K562 (cell line): Measurements from ENCODE around the gene ZCCHC24. TPM values are rescaled to one million over a fixed set of nuclear protein-coding genes. Genes with fewer than 3 reads are reported as not detected.

Experiments used
- ARID3B ChIP-seq: fragments of 250-450 bp; sonication (Bioruptor Pico); IDR thresholded peaks from 2 replicates; pipeline ENCODE4 v1.4.0; 2020; ENCODE audit warnings: borderline replicate concordance
- CC2D1A ChIP-seq: fragments of 450-650 bp; IDR thresholded peaks from 2 replicates; pipeline ENCODE4 v1.6.1; 2017; ENCODE audit warnings: mild to moderate bottlenecking
- DACH1 ChIP-seq: fragments of 450-650 bp; IDR thresholded peaks from 2 replicates; pipeline ENCODE4 v1.6.1; 2018; ENCODE audit not compliant: partially characterized antibody
- DPF2 ChIP-seq: fragments of 450-650 bp; IDR thresholded peaks from 2 replicates; pipeline ENCODE4 v1.6.1; 2016
- E2F5 ChIP-seq: sonication (generic); formaldehyde crosslinking; IDR thresholded peaks from 2 replicates; pipeline ENCODE4 v1.8.0; 2022; ENCODE audit warnings: mild to moderate bottlenecking, missing genetic modification reagents
- GABPB1 ChIP-seq: sonication (generic); formaldehyde crosslinking; IDR thresholded peaks from 2 replicates; pipeline ENCODE4 v1.8.0; 2022; ENCODE audit warnings: mild to moderate bottlenecking, missing genetic modification reagents
- GTF2B ChIP-seq: IDR thresholded peaks from 2 replicates; pipeline ENCODE4 v1.6.1; 2011; ENCODE audit not compliant: insufficient read length; ENCODE audit errors: extremely low read depth
- MYC ChIP-seq, 2 experiments: fragments of 250-450 bp in 1 of 2; sonication (Bioruptor Pico) in 1 of 2; IDR thresholded peaks; 2 replicates each; pipeline versions ENCODE4 v1.5.1 to v1.6.1; 2012 to 2021; ENCODE audit warnings: low read depth in 2 of 2, borderline replicate concordance in 1 of 2, improper control_type of control experiment in 1 of 2, low read length in 1 of 2, mild to moderate bottlenecking in 1 of 2, moderate library complexity in 1 of 2
- NFXL1 ChIP-seq: fragments of 450-650 bp; formaldehyde crosslinking; IDR thresholded peaks from 2 replicates; pipeline ENCODE4 v1.4.0; 2021; ENCODE audit warnings: mild to moderate bottlenecking
- PHF21A ChIP-seq: fragments of 450-650 bp; IDR thresholded peaks from 2 replicates; pipeline ENCODE4 v1.6.1; 2017; ENCODE audit warnings: low read depth, borderline replicate concordance
- PHTF2 ChIP-seq: fragments of 250-450 bp; sonication (Bioruptor Pico); IDR thresholded peaks from 2 replicates; pipeline ENCODE4 v1.5.0; 2021; ENCODE audit warnings: mild to moderate bottlenecking
- RNF2 ChIP-seq: sonication (generic); IDR thresholded peaks from 2 replicates; pipeline ENCODE4 v1.6.1; 2016
- RUNX1 ChIP-seq: sonication (generic); IDR thresholded peaks from 2 replicates; pipeline ENCODE4 v1.6.1; 2016; ENCODE audit warnings: antibody characterized with exemption, low read depth
- SMAD1 ChIP-seq: fragments of 150-350 bp; IDR thresholded peaks from 2 replicates; pipeline ENCODE4 v1.6.1; 2014; ENCODE audit warnings: low read length, low read depth; ENCODE audit not compliant: partially characterized antibody
- TGIF2 ChIP-seq: sonication (generic); formaldehyde crosslinking; IDR thresholded peaks from 2 replicates; pipeline ENCODE4 v1.8.1; 2022; ENCODE audit warnings: mild to moderate bottlenecking, missing genetic modification reagents, moderate library complexity
- ZNF217 ChIP-seq: sonication (generic); formaldehyde crosslinking; IDR thresholded peaks from 2 replicates; pipeline ENCODE4 v1.8.0; 2022; ENCODE audit warnings: mild to moderate bottlenecking, missing genetic modification reagents
- ZNF253 ChIP-seq: fragments of 250-450 bp; sonication (Bioruptor Pico); conservative IDR thresholded peaks from 2 replicates; pipeline ENCODE4 v1.6.1; 2021; ENCODE audit warnings: mild to moderate bottlenecking
- ZNF507 ChIP-seq: conservative IDR thresholded peaks from 2 replicates; pipeline ENCODE4 v1.6.1; 2017; ENCODE audit warnings: missing genetic modification characterization, missing compliant biosample characterization
- polyA plus RNA-seq, 8 experiments: library from polyadenylated mRNA; depleted of rRNA in 4 of 8; stranded (reverse) in 5 of 8; unstranded in 3 of 8; fragments of >200 nt; fragmentation: Nextera tagmentation in 2 of 8; fragmentation: Illumina TruSeq in 1 of 8; extraction: Ambion mirVana in 2 of 8; extraction: Trizol in 1 of 8; gene quantifications; 2 replicates each; pipeline versions ENCODE4 v1.2.1 to v1.2.3, GENCODE V29; 2011 to 2014; ENCODE audit warnings: inconsistent platforms in 1 of 8, missing spikeins in 1 of 8
- total RNA-seq, 7 experiments: library from RNA; depleted of rRNA in 6 of 7; stranded (reverse); fragments of >200 nt in 6 of 7; fragmentation: Illumina TruSeq in 2 of 7; extraction: Trizol in 2 of 7; gene quantifications; 2 replicates each; pipeline versions ENCODE4 v1.2.1 to v1.2.3, GENCODE V29; 2011 to 2021; ENCODE audit warnings: low replicate concordance in 1 of 7
- TF ChIP-seq, protein P1 (sequence below), 2 experiments: fragments of 450-650 bp in 1 of 2; sonication (generic) in 1 of 2; formaldehyde crosslinking; conservative IDR thresholded peaks; 2 replicates each; pipeline versions ENCODE4 v1.4.0 to v1.8.1; 2020 to 2022; ENCODE audit warnings: mild to moderate bottlenecking in 1 of 2, missing genetic modification reagents in 1 of 2
- TF ChIP-seq, protein P2 (sequence below): sonication (generic); formaldehyde crosslinking; IDR thresholded peaks from 2 replicates; pipeline ENCODE4 v1.8.0; 2022; ENCODE audit warnings: mild to moderate bottlenecking, missing genetic modification reagents

The ZCCHC24 gene
- total and polyA plus RNA-seq, 9 of the 15 experiments (the other 6 are each of a cell fraction or from before 2014, with no cell fraction given): 0.84 to 11.0 (median 4.6) TPM

- TF ChIP-seq MYC (IDR thresholded peaks at IDR 0.05; ENCODE audit: low read depth, low read length): peak; percentile 34; the same call in 1 of the 2 replicates
- TF ChIP-seq MYC (CRISPR knock-in tag; IDR thresholded peaks at IDR 0.05; ENCODE audit: borderline replicate concordance, low read depth): 0 out of 2 replicates have a peak, but pooled peaks have one; percentile 30
- TF ChIP-seq, protein P1, sequence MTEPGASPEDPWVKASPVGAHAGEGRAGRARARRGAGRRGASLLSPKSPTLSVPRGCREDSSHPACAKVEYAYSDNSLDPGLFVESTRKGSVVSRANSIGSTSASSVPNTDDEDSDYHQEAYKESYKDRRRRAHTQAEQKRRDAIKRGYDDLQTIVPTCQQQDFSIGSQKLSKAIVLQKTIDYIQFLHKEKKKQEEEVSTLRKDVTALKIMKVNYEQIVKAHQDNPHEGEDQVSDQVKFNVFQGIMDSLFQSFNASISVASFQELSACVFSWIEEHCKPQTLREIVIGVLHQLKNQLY (CRISPR knock-in tag; conservative IDR thresholded peaks at IDR 0.05): no peak
- 0 out of 2 replicates have a peak, but pooled peaks have one; percentile 39 for TF ChIP-seq RNF2
- no peak for TF ChIP-seq PHTF2 (CRISPR knock-in tag)
- TF ChIP-seq, protein P2, sequence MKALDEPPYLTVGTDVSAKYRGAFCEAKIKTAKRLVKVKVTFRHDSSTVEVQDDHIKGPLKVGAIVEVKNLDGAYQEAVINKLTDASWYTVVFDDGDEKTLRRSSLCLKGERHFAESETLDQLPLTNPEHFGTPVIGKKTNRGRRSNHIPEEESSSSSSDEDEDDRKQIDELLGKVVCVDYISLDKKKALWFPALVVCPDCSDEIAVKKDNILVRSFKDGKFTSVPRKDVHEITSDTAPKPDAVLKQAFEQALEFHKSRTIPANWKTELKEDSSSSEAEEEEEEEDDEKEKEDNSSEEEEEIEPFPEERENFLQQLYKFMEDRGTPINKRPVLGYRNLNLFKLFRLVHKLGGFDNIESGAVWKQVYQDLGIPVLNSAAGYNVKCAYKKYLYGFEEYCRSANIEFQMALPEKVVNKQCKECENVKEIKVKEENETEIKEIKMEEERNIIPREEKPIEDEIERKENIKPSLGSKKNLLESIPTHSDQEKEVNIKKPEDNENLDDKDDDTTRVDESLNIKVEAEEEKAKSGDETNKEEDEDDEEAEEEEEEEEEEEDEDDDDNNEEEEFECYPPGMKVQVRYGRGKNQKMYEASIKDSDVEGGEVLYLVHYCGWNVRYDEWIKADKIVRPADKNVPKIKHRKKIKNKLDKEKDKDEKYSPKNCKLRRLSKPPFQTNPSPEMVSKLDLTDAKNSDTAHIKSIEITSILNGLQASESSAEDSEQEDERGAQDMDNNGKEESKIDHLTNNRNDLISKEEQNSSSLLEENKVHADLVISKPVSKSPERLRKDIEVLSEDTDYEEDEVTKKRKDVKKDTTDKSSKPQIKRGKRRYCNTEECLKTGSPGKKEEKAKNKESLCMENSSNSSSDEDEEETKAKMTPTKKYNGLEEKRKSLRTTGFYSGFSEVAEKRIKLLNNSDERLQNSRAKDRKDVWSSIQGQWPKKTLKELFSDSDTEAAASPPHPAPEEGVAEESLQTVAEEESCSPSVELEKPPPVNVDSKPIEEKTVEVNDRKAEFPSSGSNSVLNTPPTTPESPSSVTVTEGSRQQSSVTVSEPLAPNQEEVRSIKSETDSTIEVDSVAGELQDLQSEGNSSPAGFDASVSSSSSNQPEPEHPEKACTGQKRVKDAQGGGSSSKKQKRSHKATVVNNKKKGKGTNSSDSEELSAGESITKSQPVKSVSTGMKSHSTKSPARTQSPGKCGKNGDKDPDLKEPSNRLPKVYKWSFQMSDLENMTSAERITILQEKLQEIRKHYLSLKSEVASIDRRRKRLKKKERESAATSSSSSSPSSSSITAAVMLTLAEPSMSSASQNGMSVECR: peak; percentile 64; the same call in 1 of the 2 replicates
- 0 out of 2 replicates have a peak, but pooled peaks have one; percentile 15 for TF ChIP-seq E2F5
- TF ChIP-seq NFXL1 (CRISPR knock-in tag): no peak
- no peak for TF ChIP-seq RUNX1
- TF ChIP-seq ZNF217: no peak
- TF ChIP-seq SMAD1: no peak
- TF ChIP-seq GTF2B: no peak
- TF ChIP-seq ZNF253: no peak
- no peak for TF ChIP-seq ARID3B
- TF ChIP-seq PHF21A: no peak
- no peak for TF ChIP-seq ZNF507
- TF ChIP-seq TGIF2 (CRISPR knock-in tag): no peak
- TF ChIP-seq DPF2: peak; percentile 31; the same call in 1 of the 2 replicates
- no peak for TF ChIP-seq DACH1
- TF ChIP-seq GABPB1 (CRISPR knock-in tag): peak; percentile 74
- 0 out of 2 replicates have a peak, but pooled peaks have one; percentile 47 for TF ChIP-seq CC2D1A
Observed at GRCh38 chr10:79390551-79391229, 54.7 kb downstream of the ZCCHC24 start (continued).
